ENCODE measurements around the gene ZNF385B.

The ZNF385B gene

DNA sequence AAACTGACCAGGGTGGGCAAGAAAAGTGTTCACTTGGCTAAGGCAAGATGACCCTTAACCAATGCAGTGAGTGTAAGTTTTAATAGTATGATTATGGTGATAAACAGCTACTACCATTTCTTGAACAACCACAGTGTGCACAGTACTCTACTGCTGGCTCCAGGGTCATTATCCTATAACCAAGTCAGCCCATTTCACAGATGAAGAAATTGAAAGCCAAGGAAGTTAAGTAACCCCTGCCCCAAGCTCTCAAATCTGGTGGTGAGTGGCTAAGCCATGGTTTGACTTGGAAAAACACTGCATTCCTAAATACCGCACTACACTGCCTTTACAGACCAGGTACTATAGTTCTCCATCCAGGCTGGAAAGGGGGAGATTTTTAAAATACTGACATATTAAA, 5.7 kb downstream of the ZNF385B start:
- DNase-seq = no peak

DNA sequence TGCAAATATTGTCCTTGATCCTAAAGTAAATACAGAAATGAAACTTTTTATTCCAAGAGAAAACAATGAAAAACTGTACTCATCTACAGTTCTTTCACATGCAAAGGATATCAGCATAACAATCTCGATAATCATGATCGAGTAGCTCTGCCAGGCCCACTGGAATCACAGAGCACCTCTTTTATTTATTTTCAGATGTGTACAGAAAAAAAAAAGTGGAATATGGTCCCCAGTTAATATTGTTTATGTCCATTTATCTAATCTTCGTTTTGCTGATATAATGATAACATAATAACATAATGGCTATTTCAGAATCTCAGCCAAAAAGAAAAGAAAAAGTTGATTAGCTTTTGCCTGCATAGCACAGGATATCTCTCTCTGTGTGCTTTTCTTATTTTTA, 6.5 kb downstream of the ZNF385B start:
- no peak for DNase-seq

DNA sequence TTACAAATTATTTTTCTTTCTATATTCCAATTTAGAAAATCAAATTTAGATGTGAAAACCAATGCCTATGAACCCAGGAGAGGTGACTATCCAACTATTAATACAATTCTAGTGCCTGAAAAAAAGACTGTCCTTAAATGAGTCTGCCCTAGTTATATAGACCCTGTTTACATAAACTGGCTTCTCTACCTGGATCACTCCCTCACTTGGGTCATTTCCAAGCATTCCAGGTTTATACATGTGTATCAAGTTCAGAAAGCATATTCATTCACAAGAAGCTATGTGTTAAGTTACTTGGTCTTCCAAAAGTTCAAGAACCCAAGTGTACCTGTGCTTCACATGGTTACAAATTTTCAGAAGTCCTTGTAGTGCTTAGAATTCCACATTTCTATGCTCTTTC, 8.3 kb downstream of the ZNF385B start:
- no peak for DNase-seq

DNA sequence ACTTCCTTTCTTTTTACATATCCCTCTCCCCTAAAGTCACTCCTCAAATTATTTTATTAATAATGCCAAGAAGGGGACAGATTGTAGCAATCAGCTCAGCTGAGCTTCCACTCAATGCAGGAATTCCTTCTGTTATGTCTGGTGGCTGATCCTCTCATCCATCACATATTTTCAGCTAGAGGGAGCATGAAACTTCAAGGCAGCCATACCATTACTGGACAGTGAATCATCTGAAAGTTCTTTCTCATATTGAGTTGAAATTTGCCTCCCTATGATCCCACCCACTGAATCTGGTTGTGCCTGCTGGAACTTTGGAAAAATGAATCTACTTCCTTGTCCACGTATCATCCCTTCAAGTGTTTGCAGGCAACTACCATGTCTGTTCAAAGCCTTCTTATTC, 11.2 kb downstream of the ZNF385B start:
- DNase-seq = no peak

DNA sequence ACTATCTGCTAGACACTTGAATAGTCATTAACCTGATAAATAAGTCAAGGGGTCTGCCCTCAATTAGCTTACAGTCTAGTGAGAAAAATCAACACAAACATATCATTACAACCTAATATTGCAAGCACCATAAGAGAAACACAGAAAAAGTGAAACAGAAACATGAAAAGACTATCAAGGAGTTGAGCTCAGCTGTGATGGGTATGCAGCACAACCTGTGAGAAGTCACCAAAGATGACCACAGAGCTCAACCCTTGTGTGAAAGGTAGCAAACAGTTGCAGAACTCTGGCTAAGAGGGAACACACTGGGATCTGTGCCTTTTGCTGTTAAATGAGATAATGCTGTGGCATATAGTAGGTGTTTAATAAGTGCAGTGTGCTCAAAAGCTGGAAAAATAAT, 11.7 kb downstream of the ZNF385B start:
- no peak for DNase-seq

DNA sequence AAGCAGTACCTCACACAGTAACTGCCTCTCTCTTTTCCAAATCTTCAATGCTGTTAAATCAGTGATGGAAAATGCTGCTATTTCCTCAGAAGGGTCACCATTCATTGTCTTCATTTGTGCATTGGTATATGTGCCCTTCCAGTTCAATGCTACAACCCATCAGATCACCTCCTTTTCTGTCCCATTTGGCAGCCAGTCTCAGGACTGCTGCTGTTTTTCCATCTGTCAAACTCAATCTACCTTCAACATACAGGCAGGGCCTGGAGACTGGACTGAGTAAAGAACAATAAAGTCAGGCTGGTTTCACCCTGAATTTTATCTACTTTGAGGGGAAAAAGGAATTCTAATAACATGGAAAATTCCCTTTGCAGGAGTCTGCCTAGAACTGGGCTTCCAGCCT, 17.9 kb downstream of the ZNF385B start:
- no peak for DNase-seq

DNA sequence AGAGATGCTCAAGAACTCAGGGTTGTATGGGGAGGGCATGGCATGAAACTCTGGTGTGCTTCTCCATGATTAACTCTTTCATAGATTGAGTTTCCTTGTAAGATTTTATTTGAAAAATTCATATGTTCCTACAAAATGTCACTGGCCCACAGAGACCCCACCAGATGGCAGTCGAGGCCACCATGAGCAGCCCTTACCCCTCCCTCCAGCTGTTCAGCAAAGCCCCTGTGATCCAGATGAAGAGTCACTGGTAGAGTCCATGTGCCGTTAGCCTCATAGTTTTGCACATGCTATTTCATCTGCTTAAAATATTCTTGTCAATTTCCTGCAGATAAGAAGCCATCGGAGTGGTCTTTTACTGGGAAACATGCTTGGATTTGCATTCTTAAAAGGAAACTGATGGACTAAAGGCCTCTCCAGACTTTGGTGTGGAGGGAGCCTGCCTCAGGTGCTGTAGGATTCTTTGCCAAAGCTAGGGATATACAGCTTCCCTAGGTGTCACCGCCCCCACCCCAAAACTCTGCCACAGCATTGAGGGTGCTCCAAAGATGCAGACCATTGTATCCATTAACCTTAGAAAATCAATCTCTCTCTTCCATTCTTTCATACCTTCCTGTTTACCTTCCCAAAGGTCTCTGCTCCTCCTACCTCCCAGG, 18.8 kb downstream of the ZNF385B start:
- no peak for DNase-seq

DNA sequence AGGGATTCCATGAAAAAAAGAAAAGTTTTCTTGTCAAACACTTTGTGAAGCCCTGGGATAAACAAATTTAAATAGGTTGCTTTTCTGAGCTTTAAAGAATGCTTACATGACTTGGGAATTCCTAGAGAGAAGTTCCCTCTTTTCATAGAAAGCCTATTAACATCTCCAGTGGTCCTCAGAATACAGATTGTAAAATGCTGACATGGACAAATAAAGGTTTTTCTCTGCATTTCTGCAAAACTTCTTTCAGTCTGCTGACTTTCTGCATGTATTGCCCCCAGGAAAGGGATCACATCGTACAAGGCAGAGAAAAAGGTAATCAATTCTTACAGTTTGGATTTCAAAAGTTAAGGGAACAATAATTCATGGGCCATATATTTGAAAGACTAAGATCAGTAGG, 20.6 kb downstream of the ZNF385B start:
- DNase-seq = no peak

DNA sequence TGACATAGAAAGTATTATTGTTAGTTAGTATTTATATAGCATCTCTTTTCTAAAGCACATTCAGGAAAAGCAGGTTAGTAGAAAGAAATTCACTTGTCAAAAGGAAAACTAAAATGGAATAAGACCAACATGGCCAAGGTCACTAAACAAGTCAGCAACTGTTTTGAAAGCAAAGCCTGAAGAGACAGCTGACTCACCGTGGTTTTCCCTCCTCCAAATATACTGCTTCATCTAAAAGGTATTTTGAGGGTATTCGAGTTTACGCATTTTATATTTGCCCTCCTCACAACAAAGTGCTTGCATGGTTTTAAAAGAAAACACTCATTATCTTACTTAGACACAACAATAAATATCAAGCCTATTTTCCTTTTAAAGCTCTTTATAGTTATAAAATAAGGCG, 24.0 kb downstream of the ZNF385B start:
- no peak for DNase-seq

DNA sequence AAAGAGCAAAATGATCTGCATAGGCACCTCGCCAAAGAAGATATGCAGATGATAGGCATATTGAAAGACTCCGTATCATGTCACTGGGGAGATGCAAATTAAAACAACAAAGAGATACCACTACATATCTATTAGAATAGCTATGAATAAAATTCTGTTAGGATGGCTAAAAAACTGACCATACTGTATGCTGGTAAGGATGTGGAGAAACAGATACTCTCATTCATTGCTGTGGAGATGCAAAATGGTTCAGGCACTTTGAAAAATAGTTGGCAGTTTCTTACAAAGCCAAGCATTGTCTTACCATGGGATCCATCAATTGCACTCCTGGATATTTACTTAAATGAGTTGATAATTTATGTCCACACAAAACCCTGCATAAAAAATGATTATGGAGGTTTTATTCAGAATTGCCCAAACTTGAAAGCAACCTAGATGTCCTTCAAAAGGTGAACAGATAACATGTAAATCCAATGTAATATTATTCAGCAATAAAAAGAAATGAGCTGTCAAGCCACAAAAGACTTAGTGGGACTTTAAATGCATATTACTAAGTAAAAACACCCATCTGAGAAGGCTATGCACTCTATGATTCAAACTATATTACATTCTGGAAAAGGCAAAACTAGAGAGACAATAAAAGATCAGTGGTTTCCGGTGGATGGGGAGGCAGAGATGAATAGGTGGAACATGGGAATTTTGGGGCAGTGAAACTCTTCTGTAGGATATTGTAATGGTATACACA, 31.2 kb downstream of the ZNF385B start:
- no peak for DNase-seq

DNA sequence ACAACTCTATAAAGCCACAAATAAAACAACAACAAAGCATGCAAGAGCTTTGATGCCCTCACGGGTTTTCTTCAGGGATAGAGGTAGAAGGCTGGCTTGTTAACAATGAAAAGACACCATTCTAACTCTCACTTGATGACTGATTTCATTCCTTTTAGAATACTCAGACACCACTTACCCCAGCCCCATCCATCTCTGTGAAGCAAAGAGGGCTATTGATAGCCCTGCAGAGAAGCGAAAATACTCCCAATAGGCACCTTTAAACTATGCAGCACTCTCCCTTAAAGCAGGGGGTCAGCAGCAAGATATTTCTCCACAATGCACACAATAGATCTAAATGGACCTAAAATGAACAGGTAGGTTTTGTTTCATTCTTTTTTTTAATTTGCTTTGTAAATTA, 35.1 kb downstream of the ZNF385B start:
- no peak for DNase-seq

DNA sequence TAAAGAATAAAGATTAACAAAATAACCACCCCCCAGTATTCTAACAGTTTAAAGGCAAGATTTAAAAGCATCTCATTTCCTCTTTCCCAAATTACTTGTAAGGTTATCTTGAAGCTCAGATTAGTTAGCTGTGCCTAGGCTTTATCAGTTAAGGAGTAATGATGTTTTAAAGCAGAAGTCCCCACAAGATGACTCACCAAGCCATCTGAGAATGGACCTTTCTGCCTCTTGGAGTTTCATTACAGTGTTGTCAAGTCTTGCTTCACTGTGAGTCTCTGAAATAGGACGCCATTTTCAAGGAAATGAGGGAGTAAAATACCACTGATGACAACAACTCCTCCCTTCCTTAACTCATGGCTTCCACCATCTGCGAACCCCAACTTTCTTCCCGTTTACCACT, 35.9 kb downstream of the ZNF385B start:
- no peak for DNase-seq

DNA sequence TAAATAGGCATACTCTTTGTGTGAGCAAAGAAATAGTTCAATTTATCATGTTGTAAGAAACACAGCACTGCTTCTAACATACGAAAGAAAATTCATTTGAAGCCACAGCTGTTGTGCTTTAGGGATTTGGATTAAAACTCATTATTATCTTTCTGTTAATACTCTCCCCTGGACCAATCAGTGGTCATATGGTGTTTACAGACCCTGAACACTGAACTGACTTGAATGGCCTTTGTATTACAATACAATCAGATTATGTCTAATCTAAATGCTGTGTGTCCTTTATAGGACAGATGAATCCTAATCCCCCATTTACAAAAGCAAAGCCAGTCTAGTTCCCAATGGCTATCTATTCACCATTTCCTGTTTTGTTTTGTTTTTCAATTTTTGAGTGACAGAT, 36.5 kb downstream of the ZNF385B start:
- no peak for DNase-seq

DNA sequence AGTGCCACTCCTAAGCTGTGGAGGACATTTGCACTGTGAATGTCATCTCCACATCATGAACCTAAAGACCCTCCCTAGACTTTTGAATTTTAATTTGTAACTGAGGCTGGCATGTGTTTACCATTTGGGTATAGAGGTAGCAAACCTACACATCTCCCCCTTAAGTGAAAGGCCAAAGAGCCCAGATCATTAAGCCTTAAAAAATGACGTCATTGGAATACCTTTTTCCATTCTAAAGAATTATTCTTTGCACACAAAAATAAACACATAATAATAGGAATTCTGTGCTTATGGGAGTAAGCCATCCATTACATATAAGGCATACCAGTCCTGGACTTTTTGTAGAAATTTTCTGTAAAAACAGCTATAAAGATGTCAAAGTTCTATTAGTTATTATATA, 38.9 kb downstream of the ZNF385B start:
- DNase-seq = no peak

DNA sequence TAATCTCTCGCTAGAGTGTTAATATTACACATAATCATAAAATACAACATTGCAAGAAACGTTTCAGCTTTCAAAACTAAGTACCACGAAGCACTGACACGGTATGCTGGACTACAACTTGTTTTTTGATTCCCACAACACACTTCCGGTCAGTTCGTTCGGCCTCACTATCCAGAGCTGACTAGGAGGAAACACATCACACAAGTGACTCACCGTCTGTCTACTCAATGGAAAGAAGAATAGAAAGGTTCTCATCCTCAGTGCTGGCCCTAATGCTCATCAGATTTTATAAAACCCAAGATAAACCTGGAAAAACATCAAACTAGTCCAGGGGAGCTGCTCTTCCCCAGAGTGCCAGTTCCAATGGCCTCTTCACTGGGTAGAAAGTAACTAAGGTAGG, 42.9 kb downstream of the ZNF385B start:
- DNase-seq = no peak

DNA sequence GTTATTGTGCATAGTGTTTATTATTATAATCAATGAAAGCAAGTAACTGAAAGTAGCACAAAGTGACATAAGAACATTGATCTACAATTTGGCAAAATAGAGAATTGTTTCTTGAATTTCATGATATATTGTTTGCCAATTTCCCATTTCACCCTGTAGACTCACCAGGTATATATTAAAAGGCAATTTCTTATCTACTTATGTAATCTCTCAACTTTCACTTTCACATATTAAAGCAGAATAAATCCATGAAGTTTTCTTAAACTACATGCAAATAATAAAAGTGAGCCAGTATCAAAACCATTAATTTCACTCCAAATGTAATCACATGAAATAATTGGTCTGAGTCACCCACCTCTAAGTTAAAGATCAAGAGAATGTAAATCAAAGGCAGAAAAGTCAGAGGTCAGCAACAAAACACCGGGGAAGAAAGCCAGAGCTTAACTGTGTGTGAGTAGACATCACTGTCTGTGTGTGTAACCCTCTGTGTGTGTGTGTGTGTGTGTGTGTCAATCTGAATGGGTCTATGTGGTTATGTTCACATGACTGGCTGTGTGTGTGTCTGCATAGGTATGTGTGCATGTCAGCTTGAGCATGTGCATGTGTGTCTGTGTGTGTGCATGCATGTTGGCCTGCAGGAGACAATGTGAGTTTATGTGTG, 44.1 kb downstream of the ZNF385B start:
- DNase-seq = no peak

DNA sequence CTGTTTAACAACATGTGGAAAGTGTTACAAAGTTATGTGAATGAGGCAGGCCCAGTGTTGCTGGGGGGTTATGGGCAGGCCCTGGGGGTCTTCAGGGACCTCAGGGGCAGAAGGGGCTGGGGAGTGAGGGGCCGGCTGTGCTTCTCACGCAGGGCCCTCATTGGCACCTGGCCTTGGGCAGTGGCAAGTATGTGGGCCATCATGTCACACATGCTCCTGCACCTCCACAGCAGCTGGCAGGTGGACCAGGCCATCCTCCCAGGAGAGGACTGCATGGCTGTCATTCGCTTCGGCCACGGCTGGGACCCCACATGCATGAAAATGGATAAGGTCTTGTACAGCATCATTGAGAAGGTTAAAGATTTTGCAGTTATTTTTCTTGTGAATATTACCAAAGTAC, 47.4 kb downstream of the ZNF385B start:
- DNase-seq = no peak

DNA sequence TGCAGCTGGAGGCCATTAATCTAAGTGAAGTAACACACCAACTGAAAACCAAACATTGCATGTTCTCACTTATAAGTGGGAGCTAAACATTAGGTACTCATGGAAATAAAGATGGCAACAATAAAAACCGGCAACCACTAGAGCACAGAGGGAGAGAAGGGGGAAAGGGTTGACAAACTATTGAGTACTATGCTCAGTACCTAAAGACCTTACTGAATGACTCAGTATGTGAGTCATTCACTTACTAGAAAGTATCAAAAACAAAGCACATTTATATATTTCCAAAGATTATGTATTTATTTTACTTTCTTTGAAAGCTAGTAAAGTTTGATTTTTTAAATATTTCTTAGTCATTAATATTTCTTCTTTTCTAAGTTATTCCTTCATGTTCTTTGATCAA, 48.9 kb downstream of the ZNF385B start:
- no peak for DNase-seq

DNA sequence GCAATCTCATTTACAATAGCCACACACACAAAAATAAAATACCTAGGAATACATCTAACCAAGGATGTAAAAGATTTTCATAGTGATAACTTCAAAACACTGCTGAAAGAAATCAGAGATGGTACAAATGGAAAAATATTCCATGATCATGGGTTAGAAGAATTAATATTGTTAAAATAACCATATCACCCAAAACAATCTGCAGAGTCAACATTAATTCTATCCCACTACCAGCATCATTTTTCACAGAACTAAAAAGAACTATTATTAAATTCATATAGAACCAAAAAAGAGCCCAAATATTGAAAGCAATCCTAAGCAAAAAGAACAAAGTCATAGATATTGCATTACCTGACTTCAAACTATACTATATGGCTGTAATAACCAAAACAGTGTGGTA, 50.4 kb downstream of the ZNF385B start:
- DNase-seq = no peak

DNA sequence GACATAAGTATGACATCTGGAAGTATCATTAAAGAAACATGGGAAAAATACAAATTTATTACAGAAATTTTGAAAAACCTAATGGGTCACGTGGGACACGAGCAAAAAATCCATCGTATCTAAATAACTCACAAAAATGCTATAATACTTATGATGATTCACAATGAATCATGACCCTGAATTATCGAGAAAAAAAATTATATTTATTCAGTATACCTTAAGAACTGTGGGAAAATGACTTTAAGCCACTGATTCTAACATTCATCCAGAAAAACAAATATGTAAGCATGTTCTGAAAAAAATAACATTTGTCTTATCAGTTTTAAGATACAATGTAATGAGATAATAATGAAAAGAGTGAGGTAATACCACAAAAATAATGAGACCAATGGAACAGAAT, 51.8 kb downstream of the ZNF385B start:
- no peak for DNase-seq

DNA sequence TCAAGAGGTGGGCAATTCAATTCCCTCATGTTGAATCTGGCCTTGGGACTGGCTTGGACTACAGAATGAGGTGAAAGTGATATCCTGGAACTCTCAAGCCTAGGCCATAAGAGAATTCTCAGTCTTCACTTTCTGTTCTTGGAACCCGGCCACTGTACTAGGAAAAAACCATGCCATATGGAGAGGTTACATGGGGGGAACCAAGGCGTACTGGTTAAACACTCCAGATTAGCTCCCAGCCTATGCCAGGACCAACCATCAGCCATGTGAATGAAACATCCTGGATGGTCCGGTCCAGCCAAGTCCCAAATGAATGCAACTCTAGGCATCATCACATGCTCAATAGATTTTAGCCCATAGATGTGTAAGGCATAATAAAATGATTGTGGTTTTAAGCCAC, 56.4 kb downstream of the ZNF385B start:
- no peak for DNase-seq

DNA sequence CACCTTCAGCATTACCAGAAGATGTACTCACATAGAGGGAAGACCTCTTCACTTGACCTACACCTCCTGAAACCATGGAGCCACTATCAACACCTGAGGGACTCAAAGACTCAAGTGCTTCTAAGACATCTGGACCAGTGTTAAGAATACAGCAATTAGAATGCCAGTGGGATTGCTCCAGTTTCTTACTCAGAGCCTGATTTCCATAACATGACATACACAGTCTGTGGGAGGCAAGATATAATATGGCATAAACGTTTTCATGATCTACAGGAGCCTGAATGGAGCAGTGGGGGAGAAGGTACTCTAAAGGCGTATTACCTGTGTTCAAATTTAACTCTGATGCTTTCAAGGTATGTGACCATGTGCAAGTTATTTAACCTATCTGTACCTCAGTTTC, 57.2 kb downstream of the ZNF385B start:
- DNase-seq = no peak

DNA sequence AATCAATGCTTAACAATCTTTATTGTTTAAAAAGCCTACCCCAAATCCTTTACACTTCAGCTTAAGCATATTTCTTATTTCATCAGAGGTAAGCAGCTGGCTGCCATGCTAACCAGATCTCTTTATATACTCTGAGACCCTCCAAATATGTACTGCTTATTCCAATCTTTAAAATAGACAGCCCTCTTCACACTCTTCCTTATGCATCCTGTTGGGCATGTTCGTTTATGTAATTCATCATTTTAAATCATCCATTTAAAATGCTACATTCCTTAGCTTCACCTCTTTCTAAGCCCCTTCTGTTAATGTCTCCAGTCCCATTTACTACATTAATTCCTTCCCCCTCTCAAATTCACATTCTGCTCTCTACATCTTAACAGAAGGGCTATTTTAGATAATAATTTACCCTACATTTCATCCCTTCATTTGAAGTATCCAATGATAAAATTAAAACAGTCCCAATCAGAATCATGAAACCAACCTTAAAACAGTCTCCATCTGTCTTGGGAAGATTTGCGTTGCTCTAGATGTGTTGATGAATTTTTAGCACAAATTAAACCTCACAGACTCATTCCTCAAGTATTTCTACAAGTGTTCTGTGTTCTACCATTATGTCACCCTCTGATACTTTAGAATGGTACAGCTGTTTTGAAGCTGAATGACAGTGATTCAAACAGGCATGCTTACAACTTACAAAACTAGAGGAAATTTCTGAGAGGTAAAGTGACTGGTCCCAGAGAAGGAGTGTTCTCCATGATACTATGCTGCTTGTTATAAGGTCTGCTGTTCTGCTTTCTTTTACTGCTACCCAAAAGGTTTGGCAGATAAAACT, 59.1 kb downstream of the ZNF385B start:
- DNase-seq = no peak

DNA sequence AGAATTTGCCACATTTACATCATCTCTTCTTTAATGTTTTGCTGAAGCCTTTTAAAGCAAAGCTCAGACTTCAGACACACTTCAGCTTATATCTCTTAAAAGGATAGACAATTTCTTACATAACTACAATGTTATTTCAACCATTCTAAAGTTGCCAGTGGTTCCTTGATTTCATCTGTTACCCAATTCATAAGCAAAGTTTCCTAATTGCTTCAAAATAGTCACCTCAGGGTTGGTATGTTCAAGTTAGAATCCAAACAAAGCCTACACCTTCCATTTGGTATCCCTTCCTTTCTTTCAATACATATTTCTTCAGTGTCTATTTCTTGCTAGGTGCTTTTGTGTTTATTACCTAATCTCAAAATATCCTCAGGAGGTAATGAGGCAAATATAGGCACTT, 60.6 kb downstream of the ZNF385B start:
- no peak for DNase-seq
